Ovary (tissue), 9 donors: ENCODE measurements around the gene DENND6B. TPM values are rescaled to one million over a fixed set of nuclear protein-coding genes. Genes with fewer than 3 reads are reported as not detected.

ENCODE experiments used
- DNase-seq, 5 donors: peaks; one replicate each; pipeline ENCODE4 v3.0.0-alpha.2; 2019 to 2020
- H3K27ac ChIP-seq, 2 donors: fragments of 200-600 bp; one replicate each; pipeline versions ENCODE4 v1.5.1 to v1.8.0; 2019 to 2022
- H3K27me3 ChIP-seq: fragments of 200-600 bp; one replicate; pipeline ENCODE4 v1.8.0; 2022
- H3K36me3 ChIP-seq: fragments of 200-600 bp; sonication (generic); one replicate; pipeline ENCODE4 v1.5.1; 2019
- H3K4me1 ChIP-seq: one replicate; pipeline ENCODE4 v1.8.1; 2013; ENCODE audit warnings: mild to moderate bottlenecking, moderate library complexity; ENCODE audit not compliant: insufficient read depth
- H3K4me3 ChIP-seq: fragments of 200-600 bp; sonication (generic); one replicate; pipeline ENCODE4 v1.5.1; 2017
- H3K9me3 ChIP-seq, 2 donors: fragments of 200-600 bp in 1 of 2; sonication (generic) in 1 of 2; one replicate each; pipeline versions ENCODE4 v1.5.1 to v1.8.1; 2013 to 2019; ENCODE audit warnings: mild to moderate bottlenecking in 1 of 2, moderate library complexity in 1 of 2
- EP300 ChIP-seq: sonication (generic); formaldehyde crosslinking; IDR thresholded peaks from one replicate; pipeline ENCODE4 v1.6.1; 2017; ENCODE audit warnings: antibody characterized with exemption
- POLR2A ChIP-seq: fragments of 450-650 bp; IDR thresholded peaks from one replicate; pipeline ENCODE4 v1.6.1; 2017; ENCODE audit warnings: antibody characterized with exemption, mild to moderate bottlenecking, moderate library complexity
- WGBS, 3 donors: extraction: QIAGEN DNeasy Blood & Tissue Kit in 1 of 3; methylation state at CpG; one replicate each; pipeline versions ENCODE4 v1.1.5 to v1.1.7; 2013 to 2017; 5-methylcytosine and 5-hydroxymethylcytosine counted together
- intact Hi-C, 4 donors: fragments of 100-400 bp; cut with DNase I; formaldehyde crosslinking; loops; one replicate each; pipeline versions ENCODE4 v1.11.0 to v1.15.1; 2022 to 2023
- polyA plus RNA-seq, 2 donors: library from polyadenylated mRNA; stranded (reverse); fragments of 200-250 nt in 1 of 2; fragments of 350-450 nt in 1 of 2; fragmentation: Illumina TruSeq in 1 of 2; extraction: RNeasy Lipid Tissue Mini Kit (QIAGEN cat#74804) in 1 of 2; gene quantifications; one replicate each; pipeline ENCODE4 v1.2.3, GENCODE V29; 2013 to 2014
- total RNA-seq, 7 donors: library from RNA; depleted of rRNA in 2 of 7; stranded (reverse); fragments of >200 nt in 2 of 7; fragmentation: NEBNext Ultra II Directional in 3 of 7; extraction: Animal tissue kit (Norgen Biotek cat#: 25700) in 3 of 7; gene quantifications; one replicate each; pipeline versions ENCODE4 v1.1.0 to v1.2.4, GENCODE V29; 2016 to 2023
- TF ChIP-seq, protein P1 (sequence below), 3 donors: fragments of 450-650 bp in 2 of 3; fragments of 200-600 bp in 1 of 3; IDR thresholded peaks; one replicate each; pipeline versions ENCODE4 v1.5.1 to v1.8.0; 2016 to 2022; ENCODE audit warnings: antibody characterized with exemption in 3 of 3, mild to moderate bottlenecking in 1 of 3
- donor health status: DM: no; HTN: no; CAD: no; lungs with moderate emphysema.
- donor health status: DM: no; HTN: no; CAD: no.
- donor health status: Bipolar disorder and iron deficiency.
- donor health status: DM: yes; HTN: yes; CAD: no.
- donor health status: DM: no; HTN: no; CAD: no.
- donor health status: DM: yes; HTN: yes; CAD: no.

The DENND6B gene
- total and polyA plus RNA-seq, 9 donors = 0.38 to 17.3 (median 5.6) TPM

DNA sequence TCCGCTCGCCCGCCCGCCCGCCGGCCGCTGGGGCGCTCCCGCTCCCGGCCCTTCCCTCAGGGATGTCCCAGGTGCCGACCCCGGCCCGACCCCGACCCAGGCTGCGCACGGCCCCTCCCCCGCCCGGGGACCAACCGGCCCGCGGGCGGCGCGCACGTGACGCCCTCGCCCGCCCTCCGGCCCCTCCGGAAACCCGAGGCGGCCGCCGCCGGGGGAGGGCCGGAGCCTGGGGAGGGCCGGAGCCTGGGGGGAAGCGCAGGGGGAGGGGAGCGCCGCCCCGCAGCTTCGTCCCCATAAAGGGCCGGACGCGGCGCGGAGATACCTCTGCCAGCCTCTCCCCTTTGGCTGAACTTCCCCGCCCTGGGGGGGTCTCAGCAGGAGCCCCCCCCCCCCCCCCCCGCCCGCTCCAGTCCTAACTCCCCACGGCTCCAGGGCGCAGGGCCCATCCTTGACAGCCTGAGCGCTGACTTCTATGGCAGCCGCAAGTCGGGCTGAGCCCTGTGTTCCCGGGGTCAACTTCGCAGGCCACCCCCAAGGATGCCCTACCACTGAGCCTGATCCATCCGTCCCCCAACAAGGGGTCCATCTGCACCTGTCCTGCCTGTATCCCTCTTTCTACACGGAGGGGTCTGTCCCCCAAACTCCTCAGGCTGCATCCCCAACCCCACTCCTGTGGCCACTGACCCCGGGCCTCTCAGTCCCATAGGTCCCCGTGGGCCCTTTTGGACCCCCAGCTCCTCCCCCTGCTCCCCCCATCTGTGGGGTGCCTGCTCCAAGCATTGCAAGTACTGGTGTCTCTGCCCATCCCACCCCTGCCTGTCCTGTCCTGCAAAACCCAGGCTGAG lies 65.0 kb downstream of the DENND6B start, which contains the start of gene MAPK12:
TSS of gene MAPK12 (minus strand) at position 69 of the 845 bp plus-strand sequence. CDS start 174 bp downstream, outside the sequence.
- 3 to 5% (median 5%) methylated on average over 27 to 59 of the region's 61 CpGs for WGBS, 3 donors
- TF ChIP-seq EP300 (no peak), POLR2A (no peak)
- TF ChIP-seq, protein P1, sequence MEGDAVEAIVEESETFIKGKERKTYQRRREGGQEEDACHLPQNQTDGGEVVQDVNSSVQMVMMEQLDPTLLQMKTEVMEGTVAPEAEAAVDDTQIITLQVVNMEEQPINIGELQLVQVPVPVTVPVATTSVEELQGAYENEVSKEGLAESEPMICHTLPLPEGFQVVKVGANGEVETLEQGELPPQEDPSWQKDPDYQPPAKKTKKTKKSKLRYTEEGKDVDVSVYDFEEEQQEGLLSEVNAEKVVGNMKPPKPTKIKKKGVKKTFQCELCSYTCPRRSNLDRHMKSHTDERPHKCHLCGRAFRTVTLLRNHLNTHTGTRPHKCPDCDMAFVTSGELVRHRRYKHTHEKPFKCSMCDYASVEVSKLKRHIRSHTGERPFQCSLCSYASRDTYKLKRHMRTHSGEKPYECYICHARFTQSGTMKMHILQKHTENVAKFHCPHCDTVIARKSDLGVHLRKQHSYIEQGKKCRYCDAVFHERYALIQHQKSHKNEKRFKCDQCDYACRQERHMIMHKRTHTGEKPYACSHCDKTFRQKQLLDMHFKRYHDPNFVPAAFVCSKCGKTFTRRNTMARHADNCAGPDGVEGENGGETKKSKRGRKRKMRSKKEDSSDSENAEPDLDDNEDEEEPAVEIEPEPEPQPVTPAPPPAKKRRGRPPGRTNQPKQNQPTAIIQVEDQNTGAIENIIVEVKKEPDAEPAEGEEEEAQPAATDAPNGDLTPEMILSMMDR (IDR thresholded peaks at IDR 0.05) = no peak
- Histone ChIP-seq H3K27me3 (no peaks in the 10 kb centered on the region), H3K4me1 (peaks cover 4% of the 10 kb centered on the region), H3K36me3 (no peaks in the 10 kb centered on the region), H3K27ac (peak within 1 kb of the TSS; percentile 51 to 57), H3K9me3 (no peaks in the 10 kb centered on the region), H3K4me3 (peak within 1 kb of the TSS; percentile 48)
- intact Hi-C loops = no loop called here
- peak; percentile 56 to 82 (median 69) for DNase-seq

GRCh38 chr22:50260801-50261614 lies 65.8 kb downstream of the DENND6B start:
- TF ChIP-seq, protein P1 (IDR thresholded peaks at IDR 0.05) = no peak
- TF ChIP-seq POLR2A (no peak), EP300 (no peak)
- intact Hi-C loops = no loop called here
- Histone ChIP-seq H3K4me1 (peaks cover 4% of the 10 kb centered on the region), H3K27me3 (no peaks in the 10 kb centered on the region), H3K36me3 (no peaks in the 10 kb centered on the region), H3K9me3 (no peaks in the 10 kb centered on the region), H3K27ac (peak overlapping the region; percentile 51 to 57), H3K4me3 (peak overlapping the region; percentile 48)
- 1 to 2% (median 1%) methylated on average over 44 to 92 of the region's 92 CpGs for WGBS, 3 donors
- DNase-seq = peak in 2 of 5 donors; percentile 65 to 76

DNA sequence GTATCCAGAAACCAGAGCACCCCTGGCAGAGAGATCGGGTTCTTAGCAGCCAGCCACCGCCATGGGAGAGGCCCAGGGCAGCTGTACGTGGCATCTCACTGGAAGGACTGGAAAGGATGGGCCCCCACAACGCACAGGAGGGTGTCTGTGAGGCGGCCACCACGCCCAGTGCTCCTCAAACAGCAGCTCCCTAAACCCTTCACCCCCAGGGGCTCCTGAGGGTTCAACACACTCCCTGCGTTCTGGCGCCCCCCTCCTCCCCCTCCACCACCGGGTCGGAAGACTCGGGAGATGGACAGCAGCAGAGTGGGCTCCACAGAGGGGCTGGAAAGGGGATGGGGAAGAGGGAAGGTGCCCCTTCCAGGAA lies 66.4 kb downstream of the DENND6B start:
- Histone ChIP-seq H3K4me3 (peak overlapping the region; percentile 48), H3K9me3 (no peaks in the 10 kb centered on the region), H3K4me1 (peaks cover 4% of the 10 kb centered on the region), H3K27me3 (no peaks in the 10 kb centered on the region), H3K27ac (peak overlapping the region; percentile 51 to 57), H3K36me3 (no peaks in the 10 kb centered on the region)
- intact Hi-C loops = no loop called here
- TF ChIP-seq POLR2A = no peak
- TF ChIP-seq, protein P1 (IDR thresholded peaks at IDR 0.05) = no peak
- WGBS, 3 donors = 22 to 35% (median 31%) methylated on average over 11 of the region's 11 CpGs
- no peak for DNase-seq

- TF ChIP-seq, protein P1 (IDR thresholded peaks at IDR 0.05) = no peak
- TF ChIP-seq EP300 (no peak), POLR2A (no peak)
- Histone ChIP-seq H3K9me3 (no peaks in the 10 kb centered on the region), H3K4me3 (no peak overlapping the region), H3K27me3 (no peaks in the 10 kb centered on the region), H3K36me3 (no peaks in the 10 kb centered on the region), H3K4me1 (peaks cover 4% of the 10 kb centered on the region), H3K27ac (no peak overlapping the region)
- DNase-seq = no peak
- intact Hi-C loops = loop anchor here in 1 of 4 donors (10.0 kb wide), 1 partner anchor 265 kb away; the partner anchor contains the start of gene SCO2
- WGBS, 3 donors = 85 to 90% (median 88%) methylated on average over 15 of the region's 15 CpGs
Observed at GRCh38 chr22:50259302-50259701, 67.5 kb downstream of the DENND6B start.
